Tibial artery (tissue), 4 donors: ENCODE results near the gene BCL6B.
A peak's percentile ranks its signal among the peaks of the same experiment; 100 is the strongest.

ENCODE experiments used
- DNase-seq, 2 donors: peaks; one replicate each; pipeline ENCODE4 v3.0.0-alpha.2; 2019
- H3K27ac ChIP-seq, 2 donors: fragments of 200-600 bp; sonication (generic) in 1 of 2; 1 replicate in 1 of 2; 2 replicates in 1 of 2; pipeline ENCODE4 v1.5.1; 2018 to 2019; ENCODE audit warnings: mild to moderate bottlenecking in 1 of 2
- H3K27me3 ChIP-seq, 2 donors: fragments of 200-600 bp; sonication (generic) in 1 of 2; one replicate each; pipeline versions ENCODE4 v1.5.1 to v1.6.0; 2016 to 2019
- H3K36me3 ChIP-seq, 3 donors: fragments of 200-600 bp; sonication (generic) in 2 of 3; one replicate each; pipeline ENCODE4 v1.5.1; 2016 to 2019; ENCODE audit warnings: mild to moderate bottlenecking in 2 of 3
- H3K4me1 ChIP-seq, 4 donors: fragments of 200-600 bp; sonication (generic) in 2 of 4; 1 replicate in 3 of 4; 2 replicates in 1 of 4; pipeline ENCODE4 v1.5.1; 2016 to 2019
- H3K4me3 ChIP-seq, 2 donors: fragments of 200-600 bp; sonication (generic) in 1 of 2; 1 replicate in 1 of 2; 2 replicates in 1 of 2; pipeline ENCODE4 v1.5.1; 2018 to 2019; ENCODE audit warnings: mild to moderate bottlenecking in 2 of 2
- H3K9me3 ChIP-seq, 3 donors: fragments of 200-600 bp; sonication (generic) in 1 of 3; one replicate each; pipeline ENCODE4 v1.5.1; 2016 to 2019
- CTCF ChIP-seq, 2 experiments: fragments of 200-600 bp in 1 of 2; fragments of 450-650 bp in 1 of 2; IDR thresholded peaks; one replicate each; pipeline ENCODE4 v1.5.1; 2017 to 2019; ENCODE audit warnings: antibody characterized with exemption in 2 of 2, mild to moderate bottlenecking in 1 of 2, moderate library complexity in 1 of 2
- intact Hi-C: fragments of 100-400 bp; cut with DNase I; formaldehyde crosslinking; loops from one replicate; pipeline ENCODE4 v1.15.0; 2023; ENCODE audit warnings: low total_unique reads

The BCL6B gene

GRCh38 chr17:6994118-6994598 is 28.7 kb upstream of the BCL6B start:
- Histone ChIP-seq H3K36me3 (peaks cover 0 to 21% (median 21%) of the 10 kb centered on the region in 3 donors), H3K27ac (no peak overlapping the region), H3K9me3 (no peaks in the 10 kb centered on the region), H3K27me3 (peaks cover 0 to 11% of the 10 kb centered on the region in 2 donors), H3K4me1 (peaks cover 3 to 15% (median 13%) of the 10 kb centered on the region in 4 donors), H3K4me3 (no peak overlapping the region)
- no peak for DNase-seq
- TF ChIP-seq CTCF (IDR thresholded peaks at IDR 0.05), result no peak
- intact Hi-C loops, result no loop called here

- Histone ChIP-seq H3K27me3 (peaks cover 0 to 11% of the 10 kb centered on the region in 2 donors), H3K9me3 (no peaks in the 10 kb centered on the region), H3K4me1 (peaks cover 3 to 15% (median 13%) of the 10 kb centered on the region in 4 donors), H3K27ac (no peak overlapping the region), H3K36me3 (peaks cover 0 to 27% (median 27%) of the 10 kb centered on the region in 3 donors), H3K4me3 (no peak overlapping the region)
- no peak for TF ChIP-seq CTCF (IDR thresholded peaks at IDR 0.05)
- no peak for DNase-seq
- intact Hi-C loops, result no loop called here
These were observed 28.1 kb upstream of the BCL6B start for GRCh38 chr17:6994666-6995256.

GRCh38 chr17:6995500-6996255 is 27.2 kb upstream of the BCL6B start, which contains the start of gene ALOX12:
ALOX12 (plus strand) TSS chr17:6996049; CDS start chr17:6996118, 69 bp downstream.
- peaks cover 0 to 36% (median 33%) of the 10 kb centered on the region in 3 donors for H3K36me3 ChIP-seq
- no peak within 1 kb of the TSS for H3K27ac ChIP-seq
- H3K27me3 ChIP-seq, result peaks cover 0 to 11% of the 10 kb centered on the region in 2 donors
- peaks cover 3 to 15% (median 13%) of the 10 kb centered on the region in 4 donors for H3K4me1 ChIP-seq
- H3K4me3 ChIP-seq, result peak within 1 kb of the TSS; percentile 30 to 39
- TF ChIP-seq CTCF (IDR thresholded peaks at IDR 0.05), result no peak
- no peaks in the 10 kb centered on the region for H3K9me3 ChIP-seq
- intact Hi-C loops, result no loop called here
- no peak for DNase-seq

GRCh38 chr17:6996256-6997011 is 26.4 kb upstream of the BCL6B start:
- peaks cover 3 to 15% (median 13%) of the 10 kb centered on the region in 4 donors for H3K4me1 ChIP-seq
- intact Hi-C loops, result no loop called here
- peaks cover 0 to 11% of the 10 kb centered on the region in 2 donors for H3K27me3 ChIP-seq
- TF ChIP-seq CTCF (IDR thresholded peaks at IDR 0.05), result no peak
- no peaks in the 10 kb centered on the region for H3K9me3 ChIP-seq
- DNase-seq, result no peak
- H3K36me3 ChIP-seq, result peaks cover 7 to 43% (median 38%) of the 10 kb centered on the region in 3 donors
- no peak overlapping the region for H3K27ac ChIP-seq
- peak overlapping the region; percentile 30 to 39 for H3K4me3 ChIP-seq

- peaks cover 14 to 51% (median 46%) of the 10 kb centered on the region in 3 donors for H3K36me3 ChIP-seq
- H3K9me3 ChIP-seq, result no peaks in the 10 kb centered on the region
- no peak for TF ChIP-seq CTCF (IDR thresholded peaks at IDR 0.05)
- intact Hi-C loops, result no loop called here
- H3K27me3 ChIP-seq, result peaks cover 0 to 11% of the 10 kb centered on the region in 2 donors
- H3K4me1 ChIP-seq, result peaks cover 3 to 15% (median 13%) of the 10 kb centered on the region in 4 donors
- no peak overlapping the region for H3K4me3 ChIP-seq
- H3K27ac ChIP-seq, result no peak overlapping the region
- no peak for DNase-seq
These were observed 25.7 kb upstream of the BCL6B start for GRCh38 chr17:6997171-6997570.
